ENCODE data around the gene TFAP2A.

Gene TFAP2A

DNA sequence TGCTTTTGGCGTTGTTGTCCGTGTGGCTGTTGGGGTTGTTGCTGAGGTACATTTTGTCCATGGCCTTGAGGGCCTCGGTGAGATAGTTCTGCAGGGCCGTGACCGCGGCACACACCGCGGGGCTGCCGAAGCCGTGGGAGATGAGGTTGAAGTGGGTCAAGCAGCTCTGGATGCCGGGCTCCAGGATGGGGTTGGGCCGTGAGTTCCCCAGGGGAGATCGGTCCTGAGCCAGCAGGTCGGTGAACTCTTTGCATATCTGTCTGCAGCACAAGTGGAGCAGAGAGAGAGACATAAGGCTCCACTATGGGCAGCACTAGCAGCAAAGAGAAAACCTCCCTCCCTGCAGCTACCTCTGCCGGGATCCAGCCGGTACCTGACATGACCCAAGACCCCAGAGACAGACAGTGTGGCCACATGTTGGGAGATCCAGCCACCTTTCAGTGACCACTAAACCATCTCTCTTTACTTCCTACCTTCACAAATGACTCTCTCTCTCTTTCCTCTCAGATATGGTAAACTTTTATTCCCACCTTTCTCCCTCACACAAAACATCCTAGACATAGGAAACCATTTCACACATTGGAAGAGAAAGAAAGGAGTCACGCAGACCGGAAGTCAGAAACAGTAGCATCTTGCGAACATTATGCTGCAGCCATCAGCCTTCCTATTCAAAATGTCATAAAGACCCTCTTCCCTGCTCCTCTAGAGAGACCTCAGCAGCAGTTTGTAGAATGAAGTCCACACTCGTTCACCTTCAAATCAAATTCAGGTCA, 16.2 kb downstream of the TFAP2A start:
- no peak for DNase-seq

DNA sequence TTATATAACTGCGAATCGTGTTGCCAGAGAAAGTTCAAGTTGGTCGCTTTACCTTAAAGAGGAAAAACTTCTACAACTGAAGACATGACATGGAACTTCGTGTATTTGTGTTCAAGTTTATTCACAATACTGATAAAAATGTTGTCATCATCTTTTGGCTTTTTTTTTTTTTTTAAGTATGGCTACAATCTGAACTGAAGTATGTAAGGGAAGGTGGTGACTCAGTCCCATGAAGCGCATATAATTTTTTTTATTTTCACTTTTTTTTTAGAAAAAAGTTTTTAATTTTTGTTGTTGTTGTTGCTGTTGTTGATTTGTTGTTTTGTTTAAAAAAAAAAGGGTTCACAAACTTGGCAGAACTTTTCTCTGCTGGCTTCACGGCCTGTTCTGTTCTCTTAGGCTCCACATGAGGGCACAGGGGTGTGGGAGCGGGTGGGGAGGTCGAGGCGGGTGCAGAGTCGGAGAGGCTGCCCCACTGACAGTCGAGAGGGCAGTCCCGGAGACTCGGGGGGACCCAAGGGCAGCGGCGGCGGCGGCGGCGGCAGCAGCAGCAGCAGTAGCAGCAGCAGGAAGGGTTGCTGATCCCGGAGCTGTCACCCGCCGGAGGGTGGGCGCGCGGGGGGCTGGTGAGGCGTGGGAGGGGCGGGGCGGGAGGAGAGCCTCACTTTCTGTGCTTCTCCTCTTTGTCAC, 17.0 kb downstream of the TFAP2A start:
- no peak for DNase-seq

DNA sequence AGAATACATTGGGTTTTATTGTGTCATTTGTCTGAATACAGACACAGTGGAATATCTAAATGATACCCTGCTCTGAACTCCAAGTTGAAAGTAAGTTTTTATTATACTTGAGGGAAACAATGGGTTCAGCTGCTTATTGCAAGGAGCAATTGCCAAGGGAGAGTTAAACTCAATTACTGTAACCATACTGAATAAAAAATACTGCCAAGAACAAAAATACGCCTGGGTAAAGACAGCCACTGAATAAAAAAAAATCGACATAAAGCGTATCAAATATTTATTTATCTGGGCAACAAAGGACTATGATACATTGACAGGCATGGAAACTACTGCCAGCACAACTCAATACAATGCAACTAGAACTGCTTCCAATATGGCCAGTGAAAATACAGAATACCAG, 18.1 kb downstream of the TFAP2A start:
- DNase-seq: no peak

DNA sequence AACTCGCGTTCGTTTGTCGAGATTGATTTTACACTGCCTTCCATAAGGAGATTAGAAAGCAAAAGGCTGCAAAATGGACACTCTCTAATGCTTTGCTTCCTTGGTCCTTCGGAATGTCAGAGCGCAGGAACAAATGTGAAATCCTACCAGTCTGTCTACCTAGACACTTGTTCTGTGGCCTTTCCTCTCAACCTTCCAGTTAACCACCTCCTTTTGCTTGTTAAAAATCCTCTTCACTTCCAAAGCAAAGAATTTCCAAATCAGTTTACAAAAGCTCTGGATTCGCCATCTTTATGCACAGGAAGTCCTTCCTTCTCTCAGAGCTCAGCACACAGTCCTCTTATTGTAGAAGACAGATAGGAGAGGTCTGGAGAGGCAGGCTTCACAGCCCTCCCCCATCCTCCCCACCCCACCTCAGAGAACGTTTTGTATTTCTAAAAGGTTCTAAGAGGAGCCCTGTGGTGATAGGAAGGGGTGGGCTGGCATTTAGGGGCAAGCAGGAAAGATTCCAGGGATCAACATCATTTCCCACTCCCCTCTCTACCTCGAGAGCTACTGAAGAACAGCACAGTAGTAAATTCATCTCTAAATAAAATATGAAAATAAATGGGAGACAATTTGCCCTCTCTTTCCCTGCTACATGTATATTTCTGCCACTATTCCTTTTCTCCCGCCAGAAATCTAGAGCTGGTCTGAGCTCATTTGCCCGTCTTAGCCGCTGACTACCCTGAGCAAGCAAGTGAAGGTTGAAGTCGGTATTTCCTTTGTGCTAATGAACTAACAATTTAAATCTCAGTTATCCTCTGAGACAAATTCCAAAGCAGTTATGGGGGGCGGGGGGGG, 18.9 kb downstream of the TFAP2A start:
- no peak for DNase-seq

DNA sequence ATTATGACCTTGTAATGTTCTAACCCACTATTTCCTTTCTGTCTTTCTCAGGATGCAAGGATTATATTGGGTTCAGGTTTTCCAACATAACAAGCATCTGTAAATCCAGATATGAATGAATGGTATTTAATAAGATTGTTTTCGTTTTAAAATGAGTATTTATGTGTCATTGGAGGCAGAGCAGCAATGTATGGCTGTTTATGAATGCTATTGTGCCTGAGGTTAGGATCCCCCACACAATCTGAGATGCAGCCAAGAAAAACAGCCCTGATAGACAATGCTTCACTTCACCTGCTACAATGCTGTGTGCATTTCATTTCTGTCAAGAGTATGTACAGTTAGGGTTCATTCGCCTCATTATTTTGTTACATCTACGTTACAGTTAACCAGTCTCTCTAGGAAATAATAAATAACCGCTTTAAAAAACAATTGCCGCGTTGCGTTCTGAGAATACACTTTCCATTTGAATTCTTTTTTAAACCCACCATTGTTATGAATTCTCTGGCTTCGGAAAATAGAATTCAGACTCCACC, 19.6 kb downstream of the TFAP2A start:
- DNase-seq: no peak

DNA sequence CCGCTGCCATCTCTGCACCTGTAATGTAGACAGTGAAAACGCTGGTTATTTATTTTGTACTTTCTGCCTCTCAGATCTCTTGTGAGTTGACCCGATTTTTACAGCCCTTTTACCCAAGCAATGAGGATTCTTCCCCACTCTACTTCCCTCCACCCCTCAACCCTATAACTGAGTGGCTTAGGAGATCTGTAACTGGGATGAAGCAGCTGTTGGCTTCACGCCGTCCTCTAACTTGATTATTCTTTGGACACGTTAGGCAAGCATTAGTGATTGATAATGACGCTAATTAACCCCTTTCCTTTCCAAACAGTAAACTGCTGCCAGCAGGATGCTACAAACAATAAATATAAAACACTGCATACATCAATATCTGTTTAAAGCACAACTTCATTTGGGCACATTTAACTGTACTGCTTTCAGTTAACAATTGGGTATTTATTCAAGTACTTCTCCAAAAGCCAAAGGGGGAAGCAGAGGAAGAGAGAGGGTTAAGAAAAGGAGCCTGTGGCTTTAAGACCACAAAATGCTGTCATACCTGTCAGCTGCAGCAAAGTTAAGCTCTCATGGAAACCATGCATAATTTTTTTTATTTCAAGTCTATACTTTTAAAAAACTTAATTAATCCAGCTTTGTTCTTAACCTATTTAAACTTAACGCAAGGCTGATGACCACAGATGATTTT, 21.2 kb downstream of the TFAP2A start:
- DNase-seq: no peak

DNA sequence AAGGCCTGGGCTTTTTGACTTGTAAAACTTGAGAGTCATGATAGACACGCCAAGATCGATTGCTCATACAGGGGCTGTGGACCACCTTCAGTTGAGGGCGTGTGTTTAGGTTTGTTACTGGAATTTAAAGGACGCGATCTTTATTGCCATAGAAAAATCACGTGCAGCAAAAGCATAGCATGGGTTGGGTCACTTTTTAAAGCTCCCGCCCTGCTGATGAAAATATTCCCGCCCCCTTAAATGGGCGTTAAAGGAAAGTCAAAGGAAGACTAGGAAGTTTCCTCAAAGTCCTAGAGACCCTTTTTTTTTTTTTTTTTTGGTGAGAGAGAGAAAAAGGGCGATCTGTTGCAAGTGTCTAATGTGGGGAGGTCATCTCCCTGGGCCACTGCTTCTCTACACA, 23.1 kb downstream of the TFAP2A start:
- DNase-seq: no peak

DNA sequence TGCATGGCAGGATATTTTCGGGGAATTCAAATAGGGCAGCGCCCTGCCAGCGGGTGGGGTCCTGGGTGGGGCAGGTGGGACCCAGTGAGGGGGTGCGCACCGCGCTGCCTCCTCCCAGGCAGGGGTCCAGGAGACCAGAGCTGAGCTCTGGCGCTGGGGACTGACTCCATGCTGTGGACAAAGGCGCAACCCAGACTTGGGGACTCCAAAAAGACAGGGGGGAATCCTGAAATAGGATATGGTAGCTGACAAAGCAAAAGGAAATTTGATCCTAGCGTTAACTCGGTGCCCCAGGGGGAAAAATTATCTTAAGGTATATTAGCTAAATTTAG, 23.6 kb downstream of the TFAP2A start:
- DNase-seq: no peak

DNA sequence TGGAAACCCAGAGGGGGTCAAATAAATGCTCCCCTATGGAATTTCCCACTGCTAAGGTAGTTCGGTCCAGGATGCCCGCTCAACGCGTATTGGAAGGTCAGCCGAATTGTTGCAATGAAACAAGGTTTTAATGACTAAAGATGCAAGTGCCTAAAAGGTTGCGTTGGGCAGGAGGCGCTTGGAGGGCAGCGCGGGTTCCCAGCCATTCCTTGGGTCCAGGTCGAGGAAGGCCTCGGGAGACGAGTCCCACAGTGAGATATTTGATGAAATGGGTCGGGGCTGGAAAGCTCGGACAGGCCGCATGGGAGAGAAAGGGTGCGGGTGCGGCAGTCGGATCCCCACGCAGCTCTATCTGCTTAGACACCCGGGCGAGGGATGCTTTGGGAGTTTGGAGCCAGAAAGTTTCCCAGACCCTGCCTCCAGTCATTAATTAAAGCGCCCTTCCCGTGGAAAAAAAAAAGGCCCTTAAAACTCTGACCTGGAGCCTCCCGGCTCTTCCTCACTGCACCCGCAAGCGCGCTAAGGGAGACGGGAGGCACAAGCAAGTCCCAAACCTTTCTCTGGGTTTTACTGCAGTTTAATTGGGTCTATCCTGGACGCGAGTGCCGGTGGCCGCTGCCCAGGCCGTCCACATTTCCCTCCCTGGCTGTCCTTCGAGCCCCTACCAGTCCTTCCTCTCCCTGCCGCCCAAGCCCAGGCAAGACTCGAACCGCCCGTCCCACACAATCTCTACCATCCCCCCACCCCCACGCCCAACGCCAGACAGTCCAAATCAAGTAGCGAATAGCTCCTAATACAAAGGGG, 24.2 kb downstream of the TFAP2A start:
- no peak for DNase-seq

DNA sequence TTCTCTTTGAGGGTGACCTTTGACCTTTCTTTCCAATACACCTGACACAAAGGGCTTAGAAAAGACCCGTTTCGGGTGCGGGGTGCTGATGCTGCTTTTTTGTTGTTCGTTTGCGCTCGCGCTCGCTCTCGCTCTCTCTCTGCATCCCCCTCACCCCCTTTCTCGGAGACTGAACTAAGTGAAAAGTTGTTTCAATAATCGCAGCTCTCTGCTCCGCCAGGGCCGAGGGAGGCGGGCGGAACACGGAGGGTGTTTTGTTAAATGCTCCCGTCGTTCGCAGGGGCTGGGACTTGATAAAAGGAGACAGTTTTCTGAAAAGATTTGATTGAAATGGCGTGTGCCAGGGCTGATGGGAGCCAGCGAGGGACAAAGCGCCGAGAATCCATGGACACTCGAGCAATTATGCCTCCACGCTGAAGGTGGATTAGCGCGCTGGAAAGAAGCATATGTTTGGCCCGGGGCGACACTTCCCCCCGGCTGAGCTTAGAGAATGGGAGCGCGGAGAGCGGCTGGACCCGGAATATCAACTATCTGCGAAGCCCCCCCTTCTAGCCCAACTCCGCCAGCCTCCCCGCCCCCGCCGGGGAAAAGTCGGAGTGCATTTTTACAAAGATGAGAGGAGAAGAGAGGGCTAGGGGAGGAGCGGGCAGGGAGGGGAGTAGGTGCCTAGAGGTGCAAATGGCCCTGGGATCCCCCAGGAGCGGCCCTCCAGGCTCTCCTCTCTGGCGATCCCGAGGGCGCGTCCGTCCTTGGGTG, 25.0 kb downstream of the TFAP2A start:
- DNase-seq: no peak

DNA sequence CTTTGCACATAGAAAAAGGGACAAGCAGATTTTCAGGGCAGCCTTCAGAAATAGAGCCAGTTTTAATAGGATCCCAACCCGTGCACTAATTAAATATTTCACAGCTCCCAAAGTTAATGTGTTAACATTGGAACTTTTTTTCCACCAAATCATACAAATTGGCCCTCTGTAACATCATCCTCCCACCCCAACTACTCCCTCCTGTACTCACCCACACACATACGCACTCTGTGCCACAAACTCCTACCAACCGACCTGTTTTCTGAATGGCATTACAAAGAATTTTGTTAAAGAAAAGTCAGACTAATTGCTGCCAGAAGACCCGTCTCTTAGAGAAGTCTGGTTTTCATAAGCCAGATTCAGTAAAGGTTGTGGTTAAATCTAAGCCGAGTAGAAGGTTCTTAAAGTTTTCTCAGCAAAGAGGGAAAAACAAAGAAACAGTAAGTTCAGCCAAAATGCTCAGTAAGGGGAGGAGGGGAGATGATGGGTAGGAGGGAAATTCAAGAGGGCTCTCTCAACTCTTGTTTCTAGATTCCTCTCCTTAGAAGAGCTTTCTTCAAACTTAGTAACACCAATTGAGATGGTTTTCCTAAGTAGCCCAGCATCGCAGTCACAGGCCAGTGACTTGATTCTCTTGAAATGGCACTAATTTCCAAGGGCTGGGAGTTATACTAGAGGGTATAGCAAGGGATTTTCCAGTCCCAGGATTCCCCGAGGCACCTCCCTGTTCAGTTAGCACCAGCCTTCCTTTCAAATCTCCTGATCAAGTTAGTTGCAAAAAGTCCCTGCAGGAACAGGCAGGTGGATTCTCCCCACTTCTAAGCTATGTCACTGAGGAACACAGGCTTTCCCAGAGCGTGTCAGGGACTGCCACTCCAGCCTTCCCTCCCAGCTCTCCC, 27.9 kb downstream of the TFAP2A start:
- no peak for DNase-seq

DNA sequence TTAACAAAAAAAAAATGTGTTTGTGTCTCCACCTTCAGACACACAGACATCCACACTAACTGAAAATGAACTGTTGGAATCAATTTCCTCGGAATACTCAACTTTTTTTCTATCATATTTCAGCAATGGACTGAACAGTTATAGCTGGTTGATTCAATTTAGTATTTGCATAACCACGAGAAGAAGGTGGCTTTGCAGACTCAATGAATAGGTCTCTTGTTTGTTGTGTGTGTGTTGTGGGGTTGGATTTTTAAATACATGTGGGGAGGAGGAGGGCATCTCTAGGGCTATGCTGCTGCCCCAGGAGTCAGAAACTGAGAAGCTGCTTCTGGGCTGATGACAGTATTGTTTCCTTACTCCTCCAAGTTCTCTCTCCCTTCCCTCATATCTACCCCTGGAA, 28.7 kb downstream of the TFAP2A start:
- no peak for DNase-seq

DNA sequence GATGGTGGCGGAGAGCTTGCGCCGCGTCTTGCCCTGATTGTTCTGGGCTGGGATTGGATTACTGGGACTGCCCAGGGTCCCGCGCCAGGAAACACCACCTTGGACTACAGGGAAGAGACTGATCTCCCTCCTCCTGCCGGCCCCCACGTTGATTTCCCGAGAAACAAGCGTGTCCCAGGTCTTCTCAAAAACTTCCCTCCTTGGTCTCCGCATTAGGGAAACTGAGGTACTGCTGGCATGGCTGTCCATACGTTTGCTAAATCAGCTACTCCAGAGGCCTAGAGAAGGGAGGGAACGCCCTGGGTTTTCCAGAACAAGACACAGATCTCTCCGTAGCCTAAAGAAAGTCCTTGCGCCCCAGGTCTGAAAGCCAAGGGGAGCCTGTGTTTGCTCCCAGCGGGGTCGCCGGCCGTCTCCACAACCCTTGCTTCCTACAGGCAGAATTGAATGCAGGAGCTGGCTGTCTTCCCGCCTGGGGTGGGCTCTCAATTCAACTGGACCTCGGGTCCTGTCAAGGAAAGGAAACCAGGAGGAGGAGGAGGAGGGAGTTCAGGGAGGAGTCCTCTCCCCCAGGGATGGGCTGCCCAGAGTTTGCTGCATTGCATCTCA, 29.2 kb downstream of the TFAP2A start:
- DNase-seq: no peak

DNA sequence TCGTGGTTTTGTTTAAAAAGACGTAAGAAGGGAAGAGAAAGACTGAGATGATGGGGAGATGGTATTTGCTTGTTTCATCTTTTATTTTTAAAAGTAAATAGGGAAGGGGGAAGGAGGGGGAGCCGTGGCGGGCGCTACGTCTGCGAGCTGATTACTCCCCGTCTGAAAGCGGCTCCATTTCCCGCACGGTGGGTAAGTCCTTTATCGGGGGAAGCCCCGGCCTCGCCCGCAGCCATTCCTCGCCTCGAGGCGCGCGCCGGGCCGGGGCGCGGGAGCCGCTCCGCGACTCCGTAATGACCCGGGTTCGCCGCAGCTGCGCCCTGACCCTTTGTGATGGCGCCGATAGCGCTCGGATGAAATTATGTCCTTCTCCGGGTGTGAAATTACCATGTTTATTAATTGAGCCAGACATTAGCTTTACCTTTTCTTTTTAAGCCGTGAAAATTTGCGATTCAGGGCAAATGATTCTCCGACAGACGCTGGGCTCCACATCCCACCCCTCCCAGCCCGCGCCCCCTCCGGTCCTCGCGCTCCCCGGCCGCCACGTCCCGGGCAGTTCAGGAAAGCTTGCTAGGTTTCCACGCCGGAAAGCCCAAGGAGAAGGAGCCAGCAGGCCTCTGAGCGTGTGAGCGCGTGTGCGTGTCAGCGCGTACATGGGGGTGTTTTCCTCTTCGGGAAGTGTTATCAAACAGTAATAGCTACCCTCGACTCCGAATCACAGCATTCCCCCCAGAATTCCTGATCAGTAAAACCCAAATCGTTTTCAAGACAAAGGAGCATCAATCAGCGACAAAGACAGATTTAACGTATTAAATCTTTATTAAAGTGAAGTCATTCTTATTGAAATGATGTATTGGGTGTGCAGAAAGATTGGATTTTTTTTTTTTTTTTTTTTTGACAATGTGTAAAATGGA, 30.0 kb downstream of the TFAP2A start:
- no peak for DNase-seq

DNA sequence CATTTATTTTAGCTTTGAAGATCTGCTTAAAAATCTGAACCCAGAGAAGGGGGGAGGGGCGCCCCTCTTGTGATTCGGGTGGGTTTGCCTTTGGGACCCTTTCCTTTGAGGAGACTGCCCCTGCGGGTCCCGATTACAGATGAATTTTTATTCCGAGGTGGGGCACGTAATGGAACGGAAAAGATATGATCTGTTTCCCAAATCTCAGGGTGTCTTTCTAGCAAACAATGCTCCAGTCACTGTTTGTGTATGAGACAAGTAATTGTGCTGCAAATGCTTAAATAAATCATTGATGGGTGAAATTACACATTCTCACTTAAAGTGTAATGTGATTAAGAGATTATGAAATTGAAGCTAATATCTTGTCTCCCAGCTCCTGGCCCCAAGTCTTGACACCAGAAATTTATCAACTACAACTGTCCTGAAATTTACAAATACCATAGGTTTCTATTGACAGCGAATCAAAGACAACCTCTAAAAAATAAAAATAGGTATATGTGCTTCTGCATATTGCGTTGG, 30.7 kb downstream of the TFAP2A start:
- DNase-seq: no peak

DNA sequence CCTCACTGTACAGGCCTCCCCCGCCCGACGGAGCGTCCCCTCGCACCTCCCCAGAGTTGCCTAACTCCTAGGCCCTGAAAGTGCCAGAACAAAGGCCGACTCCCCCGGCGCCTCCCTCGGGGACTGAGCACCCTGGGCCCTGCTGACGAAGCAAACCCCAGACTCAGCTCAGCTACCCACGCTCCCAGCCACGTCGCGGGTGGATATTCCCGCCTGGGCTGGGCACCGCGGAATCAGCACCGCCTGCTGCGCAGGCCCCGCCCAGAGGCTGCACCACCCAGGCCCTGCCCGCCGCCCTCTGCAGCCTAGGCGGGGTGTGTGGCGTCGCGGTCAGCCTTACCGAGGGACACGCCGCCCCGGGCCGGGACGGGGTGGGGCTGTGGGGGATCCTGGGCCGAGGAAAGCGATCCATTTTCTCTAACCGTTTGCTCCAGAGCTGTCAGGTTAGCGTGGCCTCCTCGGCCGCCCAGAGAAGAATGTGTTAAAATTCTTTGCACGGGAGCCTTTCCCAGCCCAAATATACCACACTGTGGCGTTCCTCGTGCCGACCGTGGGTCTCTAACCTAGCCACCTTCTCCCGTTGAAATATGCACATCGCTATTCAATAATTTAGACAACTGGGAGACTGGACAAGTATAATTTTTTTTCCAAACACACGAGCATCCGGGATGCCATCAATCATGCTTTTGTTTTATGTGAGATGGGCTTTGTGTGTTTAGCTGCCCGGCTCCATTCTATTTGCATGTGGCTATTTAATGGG, 31.4 kb downstream of the TFAP2A start:
- DNase-seq: no peak

DNA sequence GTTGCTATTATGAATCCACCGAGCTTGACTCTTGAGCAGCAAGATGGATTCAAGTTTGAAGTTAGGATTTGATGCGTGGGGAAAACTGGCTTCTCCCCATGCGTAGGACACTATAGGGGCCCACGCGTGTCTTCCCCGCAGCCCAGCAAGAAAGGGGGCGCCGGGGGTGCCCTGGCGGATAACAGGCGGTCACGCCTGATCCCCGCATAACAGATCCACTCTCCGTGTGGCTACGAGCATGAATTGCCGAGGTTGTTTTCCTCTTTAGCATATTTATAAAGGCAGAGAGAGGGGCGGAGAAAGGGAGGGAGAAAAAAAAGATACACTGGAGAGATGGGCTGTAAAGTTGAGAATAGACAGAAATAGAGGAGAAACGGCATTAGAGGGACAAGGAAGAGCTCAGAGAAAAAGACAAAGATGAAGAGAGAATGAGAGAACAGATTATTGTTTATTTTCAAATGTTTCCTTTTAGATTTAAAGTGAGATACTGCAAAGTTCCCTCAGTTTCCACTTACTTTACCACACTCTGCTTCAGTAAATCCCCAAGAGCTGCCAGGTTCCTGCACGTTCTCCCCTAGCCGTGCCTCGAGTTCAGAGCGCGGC, 32.0 kb downstream of the TFAP2A start:
- DNase-seq: no peak

Data from DMS 273 treated with DMSO at 0.1 percent for 48 hours (cell line).